ENCODE measurements around the gene CCT5.

GRCh38 chr5:10306114-10306513, 56.0 kb downstream of the CCT5 start:
- no peak for TF ChIP-seq CTCF (IDR thresholded peaks at IDR 0.05)
- no peak for TF ChIP-seq POLR2A (IDR thresholded peaks at IDR 0.05)
- TF ChIP-seq POLR2AphosphoS5 (IDR thresholded peaks at IDR 0.05) = no peak

All from prostate gland (tissue), 2 donors.